HUES48 (cell line): ENCODE results near the gene HES1.

ENCODE experiments used
- H3K27ac ChIP-seq: one replicate; pipeline ENCODE4 v1.7.0; 2013; ENCODE audit warnings: low read depth, low read length, inconsistent platforms
- H3K27me3 ChIP-seq: 2 replicates; pipeline ENCODE4 v1.6.1; 2013; ENCODE audit warnings: mild to moderate bottlenecking, low read length; ENCODE audit not compliant: control insufficient read depth, insufficient read depth
- H3K36me3 ChIP-seq: 2 replicates; pipeline ENCODE4 v1.6.1; 2013; ENCODE audit warnings: low read length; ENCODE audit not compliant: control insufficient read depth, insufficient read depth
- H3K4me1 ChIP-seq: 2 replicates; pipeline ENCODE4 v1.6.1; 2013; ENCODE audit warnings: mild to moderate bottlenecking, low read length; ENCODE audit not compliant: control insufficient read depth, insufficient read depth
- H3K4me3 ChIP-seq: 2 replicates; pipeline ENCODE4 v1.5.1; 2013; ENCODE audit warnings: mild to moderate bottlenecking, low read depth, low read length
- H3K9ac ChIP-seq: 2 replicates; pipeline ENCODE4 v1.6.1; 2013; ENCODE audit warnings: mild to moderate bottlenecking, low read depth, low read length, moderate library complexity
- H3K9me3 ChIP-seq: 2 replicates; pipeline ENCODE4 v1.6.1; 2013; ENCODE audit warnings: low read length; ENCODE audit not compliant: control insufficient read depth, insufficient read depth

HES1 gene

DNA sequence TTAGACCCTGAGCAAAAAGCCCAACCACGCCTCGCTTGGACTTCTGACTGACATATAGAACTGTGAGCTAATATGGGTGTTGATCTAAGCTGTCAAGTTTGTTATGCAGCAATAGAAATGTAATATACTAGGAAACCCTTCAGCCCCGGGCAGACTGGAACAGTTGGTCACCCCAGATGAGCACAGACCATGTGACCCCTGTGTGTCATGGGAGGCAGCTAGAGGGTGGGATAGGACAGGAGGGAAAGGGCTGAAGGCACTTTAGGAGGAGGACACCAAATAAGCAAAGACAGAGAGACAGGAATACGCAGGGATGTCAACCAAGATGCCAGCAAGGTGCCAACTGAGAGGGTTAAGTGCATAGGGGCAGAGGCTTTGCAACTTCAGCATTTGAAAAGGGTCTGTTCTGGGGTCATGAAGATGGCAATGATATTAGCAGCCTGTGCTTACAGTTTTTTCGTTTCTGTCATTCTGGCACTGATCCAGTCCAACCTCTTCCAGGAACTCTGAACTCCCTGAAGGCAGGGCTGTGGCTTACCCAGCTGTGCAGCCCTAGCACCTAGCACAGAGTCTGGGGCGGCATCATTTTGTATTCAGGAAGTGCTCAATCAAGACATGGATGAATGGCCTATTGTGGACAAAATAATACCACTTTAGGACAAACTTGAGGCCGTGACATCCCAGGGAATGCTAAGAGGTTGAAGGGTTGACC, 51.4 kb downstream of the HES1 start:
- no peaks in the 10 kb centered on the region for H3K9me3 ChIP-seq
- H3K27ac ChIP-seq: no peak overlapping the region
- H3K9ac ChIP-seq: no peak overlapping the region

More for the DNA sequence above, 51.4 kb downstream of the HES1 start:
- H3K4me3 ChIP-seq: no peak overlapping the region
- peaks cover 20% of the 10 kb centered on the region for H3K4me1 ChIP-seq
- H3K36me3 ChIP-seq: no peaks in the 10 kb centered on the region
- H3K27me3 ChIP-seq: no peaks in the 10 kb centered on the region
